Measurements from ENCODE around the gene UNKL. TPM values are rescaled to one million over a fixed set of nuclear protein-coding genes. Genes with fewer than 3 reads are reported as not detected.

Gene UNKL
- total and polyA plus RNA-seq, 2 donors (not counting 1 experiment from before 2014, with no cell fraction given): 53.9 to 178 TPM

GRCh38 chr16:1392826-1393225, 21.7 kb downstream of the UNKL start:
- DNase-seq: no peak
- Histone ChIP-seq H4K20me1 (ENCODE audit: control insufficient read depth, insufficient read depth, low read length, poor library complexity, severe bottlenecking) (peaks cover 52% of the 10 kb centered on the region), H3K27ac (ENCODE audit: low read length in 2 of 2) (no peak overlapping the region), H2AFZ (ENCODE audit: insufficient read depth, low read depth, low read length, poor library complexity, severe bottlenecking) (no peak overlapping the region), H3K4me1 (ENCODE audit: control insufficient read depth in 2 of 2, insufficient read depth in 2 of 2, low read length in 2 of 2) (no peaks in the 10 kb centered on the region), H3K4me3 (ENCODE audit: control extremely low read depth in 1 of 5, extremely low read depth in 1 of 5, insufficient read depth in 1 of 5, low read depth in 2 of 5, low read length in 4 of 5) (no peak overlapping the region), H3K36me3 (replicated peaks in 1 of 2; ENCODE audit: control extremely low read depth in 1 of 2, control insufficient read depth in 1 of 2, extremely low read depth in 1 of 2, insufficient read depth in 2 of 2, low read length in 1 of 2) (peaks cover 6 to 69% of the 10 kb centered on the region in 2 experiments), H3K9me3 (ENCODE audit: control extremely low read depth in 1 of 3, control insufficient read depth in 2 of 3, insufficient read depth in 1 of 3, low read length in 2 of 3) (no peaks in the 10 kb centered on the region), H3K27me3 (replicated peaks in 1 of 4; ENCODE audit: control extremely low read depth in 1 of 4, control insufficient read depth in 3 of 4, insufficient read depth in 4 of 4, low read length in 3 of 4) (no peaks in the 10 kb centered on the region), H3K79me2 (ENCODE audit: control insufficient read depth, insufficient read depth, low read length) (peaks cover 55% of the 10 kb centered on the region), H3K4me2 (replicated peaks; ENCODE audit: low read depth, low read length, poor library complexity, severe bottlenecking) (no peak overlapping the region), H3K9ac (ENCODE audit: low read length) (no peak overlapping the region)
- CTCF ChIA-PET: no interaction called here
- intact Hi-C loops (cut with micrococcal nuclease): no loop called here
- Mint-ChIP-seq H3K9me3 (ENCODE audit: insufficient read depth) (no peaks in the 10 kb centered on the region), H3K27me3 (no peaks in the 10 kb centered on the region), H3K4me1 (no peaks in the 10 kb centered on the region), H3K4me3 (no peak overlapping the region), H3K27ac (no peak overlapping the region)
- POLR2A ChIA-PET: no interaction called here
- WGBS (ENCODE audit: insufficient coverage): 98% methylated on average over 15 of the region's 17 CpGs
- no peak for ATAC-seq (ENCODE audit: low read depth)
- TF ChIP-seq, protein P1, sequence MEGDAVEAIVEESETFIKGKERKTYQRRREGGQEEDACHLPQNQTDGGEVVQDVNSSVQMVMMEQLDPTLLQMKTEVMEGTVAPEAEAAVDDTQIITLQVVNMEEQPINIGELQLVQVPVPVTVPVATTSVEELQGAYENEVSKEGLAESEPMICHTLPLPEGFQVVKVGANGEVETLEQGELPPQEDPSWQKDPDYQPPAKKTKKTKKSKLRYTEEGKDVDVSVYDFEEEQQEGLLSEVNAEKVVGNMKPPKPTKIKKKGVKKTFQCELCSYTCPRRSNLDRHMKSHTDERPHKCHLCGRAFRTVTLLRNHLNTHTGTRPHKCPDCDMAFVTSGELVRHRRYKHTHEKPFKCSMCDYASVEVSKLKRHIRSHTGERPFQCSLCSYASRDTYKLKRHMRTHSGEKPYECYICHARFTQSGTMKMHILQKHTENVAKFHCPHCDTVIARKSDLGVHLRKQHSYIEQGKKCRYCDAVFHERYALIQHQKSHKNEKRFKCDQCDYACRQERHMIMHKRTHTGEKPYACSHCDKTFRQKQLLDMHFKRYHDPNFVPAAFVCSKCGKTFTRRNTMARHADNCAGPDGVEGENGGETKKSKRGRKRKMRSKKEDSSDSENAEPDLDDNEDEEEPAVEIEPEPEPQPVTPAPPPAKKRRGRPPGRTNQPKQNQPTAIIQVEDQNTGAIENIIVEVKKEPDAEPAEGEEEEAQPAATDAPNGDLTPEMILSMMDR (IDR thresholded peaks at IDR 0.05): no peak

DNA sequence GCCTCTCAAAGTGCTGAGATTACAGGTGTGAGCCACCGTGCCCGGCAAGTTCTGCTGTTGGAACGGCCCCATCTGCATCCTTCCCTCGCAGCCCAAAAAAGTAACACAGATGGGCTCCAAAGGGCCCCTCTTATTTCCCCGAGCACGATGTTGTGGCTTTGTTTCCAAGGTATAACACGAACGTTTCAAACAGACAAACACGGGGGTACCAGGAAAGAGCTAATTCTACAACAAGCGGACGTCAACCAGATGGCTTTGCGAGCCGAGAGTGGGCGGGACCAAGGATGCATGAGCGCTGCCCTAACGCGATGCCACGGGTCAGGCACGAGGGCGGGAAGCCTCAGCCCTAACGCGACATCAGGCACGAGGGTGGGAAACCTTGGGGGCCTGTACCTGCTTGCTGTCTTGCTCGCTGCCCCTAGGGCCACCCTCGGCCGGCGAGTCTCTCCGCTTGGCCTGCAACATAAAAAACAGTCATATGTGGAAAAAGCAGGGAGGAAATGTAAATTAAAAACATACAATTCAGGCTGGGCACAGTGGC, 24.2 kb downstream of the UNKL start:
- intact Hi-C loops (cut with micrococcal nuclease): no loop called here
- Histone ChIP-seq H3K4me3 (ENCODE audit: control extremely low read depth in 1 of 5, extremely low read depth in 1 of 5, insufficient read depth in 1 of 5, low read depth in 2 of 5, low read length in 4 of 5) (no peak overlapping the region), H3K9ac (ENCODE audit: low read length) (no peak overlapping the region), H3K27ac (ENCODE audit: low read length in 2 of 2) (no peak overlapping the region), H3K27me3 (replicated peaks in 1 of 4; ENCODE audit: control extremely low read depth in 1 of 4, control insufficient read depth in 3 of 4, insufficient read depth in 4 of 4, low read length in 3 of 4) (no peaks in the 10 kb centered on the region), H4K20me1 (ENCODE audit: control insufficient read depth, insufficient read depth, low read length, poor library complexity, severe bottlenecking) (peaks cover 68% of the 10 kb centered on the region), H3K9me3 (ENCODE audit: control extremely low read depth in 1 of 3, control insufficient read depth in 2 of 3, insufficient read depth in 1 of 3, low read length in 2 of 3) (no peaks in the 10 kb centered on the region), H3K36me3 (replicated peaks in 1 of 2; ENCODE audit: control extremely low read depth in 1 of 2, control insufficient read depth in 1 of 2, extremely low read depth in 1 of 2, insufficient read depth in 2 of 2, low read length in 1 of 2) (peaks cover 6 to 61% of the 10 kb centered on the region in 2 experiments), H3K79me2 (ENCODE audit: control insufficient read depth, insufficient read depth, low read length) (peaks cover 61% of the 10 kb centered on the region), H2AFZ (ENCODE audit: insufficient read depth, low read depth, low read length, poor library complexity, severe bottlenecking) (no peak overlapping the region), H3K4me2 (replicated peaks; ENCODE audit: low read depth, low read length, poor library complexity, severe bottlenecking) (no peak overlapping the region), H3K4me1 (ENCODE audit: control insufficient read depth in 2 of 2, insufficient read depth in 2 of 2, low read length in 2 of 2) (no peaks in the 10 kb centered on the region)
- Mint-ChIP-seq H3K4me1 (no peaks in the 10 kb centered on the region), H3K27me3 (no peaks in the 10 kb centered on the region), H3K9me3 (ENCODE audit: insufficient read depth) (no peaks in the 10 kb centered on the region), H3K27ac (no peak overlapping the region), H3K4me3 (no peak overlapping the region)
- WGBS (ENCODE audit: insufficient coverage): 22% methylated on average over 24 of the region's 28 CpGs
- ChIA-PET CTCF (interaction anchor here (1.1 kb wide), 1 partner anchor 54 kb away, joined by 3 read pairs; no protein-coding TSS in a partner anchor), POLR2A (no interaction called here)
- no peak for TF ChIP-seq EZH2 (IDR thresholded peaks at IDR 0.05; ENCODE audit: borderline replicate concordance, insufficient read depth, low read depth, low read length, poor library complexity, severe bottlenecking)
- TF ChIP-seq, protein P1 (IDR thresholded peaks at IDR 0.05): no peak
- DNase-seq: no peak
- ATAC-seq (ENCODE audit: low read depth): no peak

Data from B cell (primary cell).